GM04503 (cell line): ENCODE results near the gene WDFY4.

Experiments
- DNase-seq: peaks from one replicate; pipeline ENCODE4 v3.0.0-alpha.2; 2012; ENCODE audit warnings: low read depth

The WDFY4 gene

GRCh38 chr10:48655411-48656240 is 29.0 kb upstream of the WDFY4 start:
- DNase-seq, result no peak

GRCh38 chr10:48656241-48656913 is 28.3 kb upstream of the WDFY4 start:
- DNase-seq, result no peak

GRCh38 chr10:48656914-48657305 is 27.8 kb upstream of the WDFY4 start:
- DNase-seq, result no peak

- no peak for DNase-seq
These were observed 27.3 kb upstream of the WDFY4 start for GRCh38 chr10:48657416-48657815.

- no peak for DNase-seq
These were observed 26.3 kb upstream of the WDFY4 start for GRCh38 chr10:48658243-48658974.

GRCh38 chr10:48658975-48659269 is 25.8 kb upstream of the WDFY4 start:
- no peak for DNase-seq

- DNase-seq, result no peak
These were observed 24.9 kb upstream of the WDFY4 start for GRCh38 chr10:48659790-48660189.

GRCh38 chr10:48661441-48661840 is 23.2 kb upstream of the WDFY4 start:
- DNase-seq, result no peak

- no peak for DNase-seq
These were observed 16.6 kb upstream of the WDFY4 start for GRCh38 chr10:48667960-48668590.

GRCh38 chr10:48670978-48671913 is 13.4 kb upstream of the WDFY4 start:
- DNase-seq, result no peak

- DNase-seq, result no peak
These were observed 12.6 kb upstream of the WDFY4 start for GRCh38 chr10:48671914-48672595.

GRCh38 chr10:48672596-48673265 is 11.9 kb upstream of the WDFY4 start:
- no peak for DNase-seq

GRCh38 chr10:48677625-48678024 is 7.0 kb upstream of the WDFY4 start:
- DNase-seq, result no peak

GRCh38 chr10:48678041-48678440 is 6.6 kb upstream of the WDFY4 start:
- no peak for DNase-seq

- DNase-seq, result no peak
These were observed 2.9 kb upstream of the WDFY4 start for GRCh38 chr10:48681740-48682139.

- DNase-seq, result no peak
These were observed 2.4 kb upstream of the WDFY4 start for GRCh38 chr10:48682265-48682664.

- no peak for DNase-seq
These were observed 1.2 kb upstream of the WDFY4 start for GRCh38 chr10:48683424-48683823.

- no peak for DNase-seq
These were observed 805 bp upstream of the WDFY4 start for GRCh38 chr10:48683868-48684267.

GRCh38 chr10:48684463-48684791 is 246 bp upstream of the WDFY4 start:
- DNase-seq, result no peak

GRCh38 chr10:48685731-48686130 is 1.1 kb downstream of the WDFY4 start:
- no peak for DNase-seq
